ENCODE measurements around the gene NFATC2.
A peak's percentile ranks its signal among the peaks of the same experiment; 100 is the strongest.

NFATC2 gene

DNA sequence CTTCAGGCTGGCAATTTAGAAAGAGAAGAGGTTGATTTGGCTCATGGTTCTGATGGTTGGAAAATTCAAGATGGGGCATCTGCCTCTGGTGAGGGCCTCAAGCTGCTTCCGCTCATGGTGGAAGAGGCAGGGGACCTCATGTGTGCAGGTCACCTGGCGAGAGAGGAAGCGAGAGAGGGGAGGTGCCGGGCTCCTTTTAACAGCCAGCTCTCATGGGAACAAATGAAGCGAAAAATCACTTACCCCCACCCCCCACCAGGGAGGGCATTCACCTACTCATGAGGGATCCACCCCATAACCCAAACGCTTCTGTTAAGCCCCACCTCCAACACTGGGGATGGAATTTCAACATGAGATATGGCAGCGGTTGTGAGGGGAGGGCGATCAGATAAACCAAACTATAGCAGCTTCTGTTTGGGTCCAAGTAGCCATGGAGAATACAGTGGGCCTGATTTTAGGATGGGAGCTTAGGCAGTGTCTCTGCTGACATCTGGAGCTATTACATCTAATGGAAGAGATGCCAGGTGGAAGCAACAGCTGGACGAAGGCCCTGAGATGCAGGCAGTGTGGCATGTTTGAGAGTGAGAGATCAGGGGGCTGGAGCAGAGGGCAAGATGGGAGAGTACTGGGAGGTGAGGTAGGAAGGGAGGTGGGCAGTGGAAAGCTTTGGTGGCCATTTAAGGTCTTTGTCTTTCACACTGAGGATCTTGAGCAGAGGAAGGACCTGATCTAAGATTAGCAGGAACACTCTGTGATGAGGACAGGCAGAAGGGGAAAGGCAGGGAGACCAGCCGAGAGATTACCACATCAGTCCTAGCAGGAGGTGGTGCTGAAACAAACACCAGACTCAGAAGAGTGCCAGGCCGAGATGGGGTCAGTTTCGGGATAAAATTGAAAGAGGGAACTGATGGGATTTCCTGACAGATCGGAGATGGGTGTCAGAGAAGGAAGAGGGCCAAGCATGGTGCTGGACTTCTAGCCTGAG lies 161.8 kb downstream of the NFATC2 start:
- no peaks in the 10 kb centered on the region for H3K79me2 ChIP-seq (ENCODE audit: control insufficient read depth, low read length)
- no peaks in the 10 kb centered on the region; the same call in 1 of the 2 replicates for H3F3A ChIP-seq (ENCODE audit: control insufficient read depth, insufficient read depth)
- no peaks in the 10 kb centered on the region for H3K27me3 ChIP-seq (ENCODE audit: control insufficient read depth, low read length)
- TF ChIP-seq, protein P1, sequence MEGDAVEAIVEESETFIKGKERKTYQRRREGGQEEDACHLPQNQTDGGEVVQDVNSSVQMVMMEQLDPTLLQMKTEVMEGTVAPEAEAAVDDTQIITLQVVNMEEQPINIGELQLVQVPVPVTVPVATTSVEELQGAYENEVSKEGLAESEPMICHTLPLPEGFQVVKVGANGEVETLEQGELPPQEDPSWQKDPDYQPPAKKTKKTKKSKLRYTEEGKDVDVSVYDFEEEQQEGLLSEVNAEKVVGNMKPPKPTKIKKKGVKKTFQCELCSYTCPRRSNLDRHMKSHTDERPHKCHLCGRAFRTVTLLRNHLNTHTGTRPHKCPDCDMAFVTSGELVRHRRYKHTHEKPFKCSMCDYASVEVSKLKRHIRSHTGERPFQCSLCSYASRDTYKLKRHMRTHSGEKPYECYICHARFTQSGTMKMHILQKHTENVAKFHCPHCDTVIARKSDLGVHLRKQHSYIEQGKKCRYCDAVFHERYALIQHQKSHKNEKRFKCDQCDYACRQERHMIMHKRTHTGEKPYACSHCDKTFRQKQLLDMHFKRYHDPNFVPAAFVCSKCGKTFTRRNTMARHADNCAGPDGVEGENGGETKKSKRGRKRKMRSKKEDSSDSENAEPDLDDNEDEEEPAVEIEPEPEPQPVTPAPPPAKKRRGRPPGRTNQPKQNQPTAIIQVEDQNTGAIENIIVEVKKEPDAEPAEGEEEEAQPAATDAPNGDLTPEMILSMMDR (IDR thresholded peaks at IDR 0.05; ENCODE audit: low read depth, low read length, poor library complexity, severe bottlenecking): peak; percentile 9
- TF ChIP-seq EZH2phosphoT487 (IDR thresholded peaks at IDR 0.05; ENCODE audit: borderline replicate concordance, low read length): no peak
- H3K4me2 ChIP-seq (ENCODE audit: low read length): peak overlapping the region; percentile 86
- H3K4me1 ChIP-seq (ENCODE audit: control insufficient read depth, low read length): peaks cover 79% of the 10 kb centered on the region
- peak overlapping the region; percentile 63 for H3K4me3 ChIP-seq (ENCODE audit: low read length)
- no peaks in the 10 kb centered on the region for H4K20me1 ChIP-seq (ENCODE audit: control insufficient read depth, insufficient read depth, low read depth, low read length)
- no peaks in the 10 kb centered on the region for H3K9me3 ChIP-seq (ENCODE audit: control insufficient read depth, insufficient read depth, low read length)
- peak overlapping the region; percentile 91 for H3K27ac ChIP-seq (ENCODE audit: low read depth, low read length)
- peaks cover 9% of the 10 kb centered on the region for H3K36me3 ChIP-seq (ENCODE audit: control insufficient read depth, low read length)
- no peaks in the 10 kb centered on the region for H3K9me2 ChIP-seq (replicated peaks; ENCODE audit: control insufficient read depth, low read length)

DNA sequence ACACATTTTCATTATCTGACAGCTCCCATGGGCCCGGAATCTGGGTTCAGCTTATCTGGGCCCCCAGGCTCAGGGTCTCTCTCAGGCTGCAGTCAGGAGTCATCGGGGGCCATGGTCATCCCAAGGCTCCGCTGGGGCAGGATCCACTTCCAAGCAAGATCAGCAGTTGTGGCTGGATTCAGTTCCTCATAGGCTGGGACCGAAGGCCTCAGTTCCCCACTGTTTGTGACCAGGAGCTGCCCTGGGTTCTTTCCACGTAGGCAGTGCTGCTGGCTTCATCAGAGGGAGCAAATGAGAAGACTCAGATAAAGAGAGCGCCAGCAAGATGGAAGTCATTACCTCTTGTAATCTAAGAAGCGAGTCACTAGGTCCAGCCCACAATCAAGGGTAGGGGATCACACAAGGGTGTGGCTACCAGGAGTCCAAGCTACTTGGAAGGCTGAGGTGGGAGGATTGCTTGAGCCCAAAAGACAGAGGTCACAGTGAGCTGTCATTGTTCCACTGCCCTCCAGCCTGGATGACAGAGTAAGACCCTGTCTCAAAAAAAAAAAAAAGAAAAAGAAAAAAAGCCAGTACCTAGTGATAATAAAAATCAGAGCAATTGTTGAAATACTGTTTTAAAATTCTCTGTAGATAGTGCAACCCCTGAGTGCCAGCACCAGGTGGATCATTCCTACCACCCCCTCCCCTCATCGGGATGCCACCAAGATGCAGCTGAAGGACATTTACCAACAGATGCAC lies 162.7 kb downstream of the NFATC2 start:
- no peaks in the 10 kb centered on the region for H3K9me2 ChIP-seq (replicated peaks; ENCODE audit: control insufficient read depth, low read length)
- peak overlapping the region; percentile 86 for H3K4me2 ChIP-seq (ENCODE audit: low read length)
- H3K27ac ChIP-seq (ENCODE audit: low read depth, low read length): peak overlapping the region; percentile 91

DNA sequence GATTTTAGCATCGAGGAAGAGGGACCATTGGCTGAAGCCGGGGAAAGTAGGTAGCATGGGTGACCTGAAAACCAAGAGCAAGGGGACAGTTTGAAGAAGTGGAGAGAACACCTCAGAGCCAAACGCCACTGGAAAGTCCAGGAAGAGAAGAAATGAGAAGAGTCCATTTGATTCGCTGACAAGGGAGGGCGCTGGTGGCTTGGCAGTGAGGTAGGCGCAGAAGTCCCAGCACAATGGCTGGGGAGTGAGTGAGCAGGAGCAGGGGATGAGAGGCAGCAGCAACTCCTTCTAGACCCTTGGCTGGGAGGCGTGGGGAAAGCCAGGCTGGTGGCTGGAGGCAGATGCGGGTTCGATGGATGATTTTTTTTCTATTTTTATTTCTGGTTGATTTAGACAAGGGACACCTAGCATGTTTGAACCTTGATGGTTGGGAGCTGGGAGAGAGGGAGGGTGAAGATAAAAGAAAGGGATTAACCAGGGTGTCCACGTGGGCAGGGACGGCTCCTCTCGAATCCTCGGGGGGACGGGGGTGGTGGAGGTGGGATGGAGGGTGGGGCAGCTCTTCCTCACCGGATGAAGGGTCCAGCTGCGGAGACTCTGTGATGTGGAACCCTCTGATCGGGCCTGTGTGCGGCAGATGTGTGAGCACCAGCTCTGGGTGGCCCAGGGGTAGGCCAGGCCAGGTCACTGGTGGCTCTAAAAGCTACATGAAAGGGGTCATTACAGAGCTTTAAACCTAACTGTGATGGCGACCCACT lies 164.2 kb downstream of the NFATC2 start:
- Histone ChIP-seq H3K27me3 (ENCODE audit: control insufficient read depth, low read length) (no peaks in the 10 kb centered on the region), H3K27ac (ENCODE audit: low read depth, low read length) (no peak overlapping the region), H3K9me3 (ENCODE audit: control insufficient read depth, insufficient read depth, low read length) (no peaks in the 10 kb centered on the region), H3K9me2 (replicated peaks; ENCODE audit: control insufficient read depth, low read length) (no peaks in the 10 kb centered on the region), H3K4me3 (ENCODE audit: low read length) (no peak overlapping the region), H3K4me1 (ENCODE audit: control insufficient read depth, low read length) (peaks cover 55% of the 10 kb centered on the region), H4K20me1 (ENCODE audit: control insufficient read depth, insufficient read depth, low read depth, low read length) (no peaks in the 10 kb centered on the region), H3K4me2 (ENCODE audit: low read length) (no peak overlapping the region), H3K36me3 (ENCODE audit: control insufficient read depth, low read length) (peaks cover 9% of the 10 kb centered on the region), H3F3A (ENCODE audit: control insufficient read depth, insufficient read depth) (no peaks in the 10 kb centered on the region), H3K79me2 (ENCODE audit: control insufficient read depth, low read length) (no peaks in the 10 kb centered on the region)
- no peak for TF ChIP-seq EZH2phosphoT487 (IDR thresholded peaks at IDR 0.05; ENCODE audit: borderline replicate concordance, low read length)
- TF ChIP-seq, protein P1 (IDR thresholded peaks at IDR 0.05; ENCODE audit: low read depth, low read length, poor library complexity, severe bottlenecking): peak; percentile 42

More for the DNA sequence above, 162.7 kb downstream of the NFATC2 start:
- Histone ChIP-seq H3K4me3 (ENCODE audit: low read length) (peak overlapping the region; percentile 63), H3K79me2 (ENCODE audit: control insufficient read depth, low read length) (no peaks in the 10 kb centered on the region), H3K27me3 (ENCODE audit: control insufficient read depth, low read length) (no peaks in the 10 kb centered on the region), H3K9me3 (ENCODE audit: control insufficient read depth, insufficient read depth, low read length) (no peaks in the 10 kb centered on the region), H4K20me1 (ENCODE audit: control insufficient read depth, insufficient read depth, low read depth, low read length) (no peaks in the 10 kb centered on the region), H3F3A (ENCODE audit: control insufficient read depth, insufficient read depth) (no peaks in the 10 kb centered on the region), H3K4me1 (ENCODE audit: control insufficient read depth, low read length) (peaks cover 69% of the 10 kb centered on the region), H3K36me3 (ENCODE audit: control insufficient read depth, low read length) (peaks cover 9% of the 10 kb centered on the region)
- TF ChIP-seq, protein P1 (IDR thresholded peaks at IDR 0.05; ENCODE audit: low read depth, low read length, poor library complexity, severe bottlenecking): no peak
- no peak for TF ChIP-seq EZH2phosphoT487 (IDR thresholded peaks at IDR 0.05; ENCODE audit: borderline replicate concordance, low read length)

Data from DOHH2 (cell line).